ENCODE data around the gene SERINC1.

DNA sequence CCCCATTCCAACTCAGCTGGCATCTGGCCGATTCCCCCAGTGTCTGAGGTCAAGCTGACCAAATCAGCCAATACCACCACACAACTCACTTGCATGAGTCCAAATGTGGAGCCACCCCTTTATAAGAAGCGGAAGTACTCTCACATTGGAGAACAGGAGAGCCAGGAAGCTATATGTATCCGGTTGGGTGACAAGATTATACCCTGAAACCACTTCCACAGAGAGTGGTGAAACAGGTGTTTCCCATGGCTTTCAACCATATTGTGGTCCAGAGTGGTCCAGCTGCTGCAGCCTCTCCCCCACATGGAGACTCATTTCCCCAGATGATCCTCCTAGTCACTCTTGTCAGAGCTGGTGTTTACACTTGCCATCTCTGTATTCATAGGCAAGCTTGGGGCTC, 24.0 kb upstream of the SERINC1 start:
- TF ChIP-seq, protein P1, sequence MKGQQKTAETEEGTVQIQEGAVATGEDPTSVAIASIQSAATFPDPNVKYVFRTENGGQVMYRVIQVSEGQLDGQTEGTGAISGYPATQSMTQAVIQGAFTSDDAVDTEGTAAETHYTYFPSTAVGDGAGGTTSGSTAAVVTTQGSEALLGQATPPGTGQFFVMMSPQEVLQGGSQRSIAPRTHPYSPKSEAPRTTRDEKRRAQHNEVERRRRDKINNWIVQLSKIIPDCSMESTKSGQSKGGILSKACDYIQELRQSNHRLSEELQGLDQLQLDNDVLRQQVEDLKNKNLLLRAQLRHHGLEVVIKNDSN (CRISPR knock-in tag; IDR thresholded peaks at IDR 0.05), result no peak
- TF ChIP-seq EGR1 (conservative IDR thresholded peaks at IDR 0.05), result no peak
- TF ChIP-seq TAF1 (IDR thresholded peaks at IDR 0.05; ENCODE audit: control insufficient read depth, extremely low read depth, insufficient read depth, low read length, severe bottlenecking), result no peak
- no peak for TF ChIP-seq ZNF263 (CRISPR knock-in tag; IDR thresholded peaks at IDR 0.05; ENCODE audit: borderline replicate concordance)
- TF ChIP-seq, protein P2, sequence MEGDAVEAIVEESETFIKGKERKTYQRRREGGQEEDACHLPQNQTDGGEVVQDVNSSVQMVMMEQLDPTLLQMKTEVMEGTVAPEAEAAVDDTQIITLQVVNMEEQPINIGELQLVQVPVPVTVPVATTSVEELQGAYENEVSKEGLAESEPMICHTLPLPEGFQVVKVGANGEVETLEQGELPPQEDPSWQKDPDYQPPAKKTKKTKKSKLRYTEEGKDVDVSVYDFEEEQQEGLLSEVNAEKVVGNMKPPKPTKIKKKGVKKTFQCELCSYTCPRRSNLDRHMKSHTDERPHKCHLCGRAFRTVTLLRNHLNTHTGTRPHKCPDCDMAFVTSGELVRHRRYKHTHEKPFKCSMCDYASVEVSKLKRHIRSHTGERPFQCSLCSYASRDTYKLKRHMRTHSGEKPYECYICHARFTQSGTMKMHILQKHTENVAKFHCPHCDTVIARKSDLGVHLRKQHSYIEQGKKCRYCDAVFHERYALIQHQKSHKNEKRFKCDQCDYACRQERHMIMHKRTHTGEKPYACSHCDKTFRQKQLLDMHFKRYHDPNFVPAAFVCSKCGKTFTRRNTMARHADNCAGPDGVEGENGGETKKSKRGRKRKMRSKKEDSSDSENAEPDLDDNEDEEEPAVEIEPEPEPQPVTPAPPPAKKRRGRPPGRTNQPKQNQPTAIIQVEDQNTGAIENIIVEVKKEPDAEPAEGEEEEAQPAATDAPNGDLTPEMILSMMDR (IDR thresholded peaks at IDR 0.05 in 2 of 3, conservative IDR thresholded peaks at IDR 0.05 in 1 of 3; ENCODE audit: insufficient read depth in 2 of 3, low read depth in 1 of 3, low read length in 3 of 3), result no peak
- TF ChIP-seq ATF7 (IDR thresholded peaks at IDR 0.05), result no peak
- no peak for TF ChIP-seq NFRKB (IDR thresholded peaks at IDR 0.05; ENCODE audit: low read depth)
- TF ChIP-seq, protein P3, sequence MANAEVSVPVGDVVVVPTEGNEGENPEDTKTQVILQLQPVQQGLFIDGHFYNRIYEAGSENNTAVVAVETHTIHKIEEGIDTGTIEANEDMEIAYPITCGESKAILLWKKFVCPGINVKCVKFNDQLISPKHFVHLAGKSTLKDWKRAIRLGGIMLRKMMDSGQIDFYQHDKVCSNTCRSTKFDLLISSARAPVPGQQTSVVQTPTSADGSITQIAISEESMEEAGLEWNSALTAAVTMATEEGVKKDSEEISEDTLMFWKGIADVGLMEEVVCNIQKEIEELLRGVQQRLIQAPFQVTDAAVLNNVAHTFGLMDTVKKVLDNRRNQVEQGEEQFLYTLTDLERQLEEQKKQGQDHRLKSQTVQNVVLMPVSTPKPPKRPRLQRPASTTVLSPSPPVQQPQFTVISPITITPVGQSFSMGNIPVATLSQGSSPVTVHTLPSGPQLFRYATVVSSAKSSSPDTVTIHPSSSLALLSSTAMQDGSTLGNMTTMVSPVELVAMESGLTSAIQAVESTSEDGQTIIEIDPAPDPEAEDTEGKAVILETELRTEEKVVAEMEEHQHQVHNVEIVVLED (CRISPR knock-in tag; IDR thresholded peaks at IDR 0.05), result no peak
- TF ChIP-seq, protein P4, sequence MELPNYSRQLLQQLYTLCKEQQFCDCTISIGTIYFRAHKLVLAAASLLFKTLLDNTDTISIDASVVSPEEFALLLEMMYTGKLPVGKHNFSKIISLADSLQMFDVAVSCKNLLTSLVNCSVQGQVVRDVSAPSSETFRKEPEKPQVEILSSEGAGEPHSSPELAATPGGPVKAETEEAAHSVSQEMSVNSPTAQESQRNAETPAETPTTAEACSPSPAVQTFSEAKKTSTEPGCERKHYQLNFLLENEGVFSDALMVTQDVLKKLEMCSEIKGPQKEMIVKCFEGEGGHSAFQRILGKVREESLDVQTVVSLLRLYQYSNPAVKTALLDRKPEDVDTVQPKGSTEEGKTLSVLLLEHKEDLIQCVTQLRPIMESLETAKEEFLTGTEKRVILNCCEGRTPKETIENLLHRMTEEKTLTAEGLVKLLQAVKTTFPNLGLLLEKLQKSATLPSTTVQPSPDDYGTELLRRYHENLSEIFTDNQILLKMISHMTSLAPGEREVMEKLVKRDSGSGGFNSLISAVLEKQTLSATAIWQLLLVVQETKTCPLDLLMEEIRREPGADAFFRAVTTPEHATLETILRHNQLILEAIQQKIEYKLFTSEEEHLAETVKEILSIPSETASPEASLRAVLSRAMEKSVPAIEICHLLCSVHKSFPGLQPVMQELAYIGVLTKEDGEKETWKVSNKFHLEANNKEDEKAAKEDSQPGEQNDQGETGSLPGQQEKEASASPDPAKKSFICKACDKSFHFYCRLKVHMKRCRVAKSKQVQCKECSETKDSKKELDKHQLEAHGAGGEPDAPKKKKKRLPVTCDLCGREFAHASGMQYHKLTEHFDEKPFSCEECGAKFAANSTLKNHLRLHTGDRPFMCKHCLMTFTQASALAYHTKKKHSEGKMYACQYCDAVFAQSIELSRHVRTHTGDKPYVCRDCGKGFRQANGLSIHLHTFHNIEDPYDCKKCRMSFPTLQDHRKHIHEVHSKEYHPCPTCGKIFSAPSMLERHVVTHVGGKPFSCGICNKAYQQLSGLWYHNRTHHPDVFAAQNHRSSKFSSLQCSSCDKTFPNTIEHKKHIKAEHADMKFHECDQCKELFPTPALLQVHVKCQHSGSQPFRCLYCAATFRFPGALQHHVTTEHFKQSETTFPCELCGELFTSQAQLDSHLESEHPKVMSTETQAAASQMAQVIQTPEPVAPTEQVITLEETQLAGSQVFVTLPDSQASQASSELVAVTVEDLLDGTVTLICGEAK (IDR thresholded peaks at IDR 0.05), result no peak
- TF ChIP-seq, protein P4 (CRISPR knock-in tag; IDR thresholded peaks at IDR 0.05), result no peak
- TF ChIP-seq MXI1 (IDR thresholded peaks at IDR 0.05; ENCODE audit: low read depth, low read length), result no peak
- TF ChIP-seq ZFP1 (CRISPR knock-in tag; IDR thresholded peaks at IDR 0.05), result no peak
